GM06990 (cell line): ENCODE data around the gene MYO1D.
A peak's percentile ranks its signal among the peaks of the same experiment; 100 is the strongest.

ENCODE experiments used
- DNase-seq: peaks from one replicate; pipeline ENCODE4 v3.0.0-alpha.2; 2011; ENCODE audit not compliant: insufficient read length; ENCODE audit errors: extremely low read depth
- H3K27me3 ChIP-seq: replicated peaks from 2 replicates; pipeline ENCODE4 v1.6.0; 2011; ENCODE audit warnings: low read length; ENCODE audit not compliant: control insufficient read depth, insufficient read depth
- H3K36me3 ChIP-seq: 2 replicates; pipeline ENCODE4 v1.5.1; 2011; ENCODE audit warnings: low read length; ENCODE audit not compliant: control insufficient read depth, insufficient read depth
- H3K4me3 ChIP-seq: replicated peaks from 2 replicates; pipeline ENCODE4 v1.5.1; 2011; ENCODE audit warnings: low read depth, mild to moderate bottlenecking, control low read depth, low read length
- CTCF ChIP-seq: IDR thresholded peaks from 2 replicates; pipeline ENCODE4 v1.5.1; 2011; ENCODE audit warnings: low read length, control low read depth, mild to moderate bottlenecking, inconsistent platforms; ENCODE audit not compliant: insufficient read depth, poor library complexity, severe bottlenecking

MYO1D gene

DNA sequence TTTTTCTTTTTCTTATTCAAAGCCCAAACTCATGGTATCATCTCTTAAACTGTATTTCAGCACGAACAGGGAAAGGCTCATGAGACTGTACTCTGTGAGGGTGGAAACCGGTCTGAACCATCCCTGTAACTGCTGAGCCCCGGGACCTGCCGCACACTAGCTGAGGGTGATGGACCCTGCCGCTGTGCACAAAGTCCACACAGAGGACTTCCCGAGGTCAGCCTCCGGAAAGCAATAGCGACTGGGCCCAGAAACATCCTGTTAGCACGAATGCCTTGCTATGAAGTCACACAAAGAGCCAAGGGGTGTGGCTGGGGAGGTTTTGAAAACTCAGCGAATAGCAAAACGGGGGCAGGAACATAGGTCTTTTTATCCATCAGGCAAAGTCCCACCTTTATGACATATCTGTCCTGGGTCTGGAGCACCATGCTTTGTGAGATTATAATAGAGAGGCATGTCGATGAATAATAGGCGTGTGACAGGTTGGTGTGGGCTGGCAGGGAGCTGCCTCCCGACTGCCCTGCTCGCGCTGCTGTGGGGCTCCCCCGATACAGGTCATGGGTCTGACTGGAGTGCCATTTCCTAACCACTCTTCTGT, 356.7 kb downstream of the MYO1D start:
- H3K4me3 ChIP-seq = peak overlapping the region; percentile 43

DNA sequence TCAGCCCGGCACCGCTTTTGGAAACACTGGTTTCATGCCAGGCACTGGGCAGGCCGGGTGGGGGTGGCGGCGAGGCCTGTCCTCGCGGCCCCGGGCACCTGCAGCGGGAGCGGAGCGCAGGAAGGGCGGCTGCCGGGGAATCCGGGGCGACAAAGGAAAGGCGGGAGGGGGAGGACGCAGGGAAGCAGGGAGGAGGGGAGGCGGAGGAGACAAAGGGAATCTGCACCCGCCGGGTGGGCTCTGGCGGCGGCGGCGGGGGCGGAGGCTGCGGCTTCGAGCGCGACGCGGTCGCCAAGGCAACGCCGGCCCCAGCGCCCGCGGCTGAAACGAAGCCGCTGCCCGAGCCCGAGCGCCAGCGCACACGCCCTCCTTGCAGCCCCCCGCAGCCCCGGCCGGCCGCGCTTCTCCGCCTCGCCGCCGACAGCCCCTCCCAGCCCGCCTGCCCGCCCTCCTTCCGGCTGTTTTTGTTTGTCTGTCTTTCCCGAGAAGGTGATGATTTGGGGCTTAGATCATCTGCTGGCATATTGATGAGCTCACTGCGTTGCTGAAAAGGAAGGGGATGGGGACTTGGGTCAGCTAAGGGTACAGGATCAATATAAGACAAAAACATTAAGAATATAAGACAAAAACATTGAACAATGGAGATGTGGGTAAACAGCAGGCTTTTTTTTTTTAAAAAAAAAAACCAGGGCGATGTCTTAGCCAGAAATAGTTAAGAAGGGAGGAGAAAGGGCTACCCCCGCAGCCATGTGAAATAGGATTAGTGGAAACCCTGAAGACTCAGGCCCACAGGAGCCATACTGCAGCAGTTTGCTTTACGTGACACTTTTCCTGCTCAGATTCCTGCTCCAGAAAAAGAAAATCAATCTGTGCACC, 357.5 kb downstream of the MYO1D start:
- no peak for TF ChIP-seq CTCF
- DNase-seq = peak; percentile 89

More for the DNA sequence above, 356.7 kb downstream of the MYO1D start:
- no peaks in the 10 kb centered on the region for H3K36me3 ChIP-seq
- TF ChIP-seq CTCF = no peak
- no peaks in the 10 kb centered on the region for H3K27me3 ChIP-seq
- DNase-seq = peak; percentile 68

DNA sequence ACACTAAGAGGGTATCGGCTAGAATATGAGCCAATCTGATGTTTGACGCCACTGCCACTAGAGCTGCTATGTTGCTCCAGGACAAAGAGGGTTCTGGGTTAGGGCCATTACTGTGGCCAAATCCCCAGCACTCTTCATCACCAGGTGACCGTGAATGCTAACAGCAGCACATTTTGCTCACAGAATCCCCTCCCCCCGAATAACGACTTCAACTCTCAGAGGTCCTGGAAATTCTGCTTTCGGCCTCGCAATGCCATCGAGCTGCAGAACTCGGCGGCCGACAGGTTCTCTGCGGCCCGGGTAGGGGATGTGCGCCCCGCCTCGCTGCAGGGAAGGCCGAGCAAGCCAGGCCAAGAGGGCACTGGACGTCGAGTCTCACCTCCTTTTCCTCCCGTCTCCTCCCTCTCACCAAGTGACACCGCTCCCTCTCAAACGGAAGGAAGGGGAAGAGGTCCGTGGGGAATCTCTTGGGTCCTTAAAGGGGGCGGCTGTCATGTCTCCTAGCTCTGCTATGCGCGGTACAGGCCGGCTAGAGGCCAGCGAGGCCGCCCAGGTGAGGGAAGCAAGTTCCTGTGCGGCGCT, 358.2 kb downstream of the MYO1D start:
- no peak for TF ChIP-seq CTCF
- no peaks in the 10 kb centered on the region for H3K27me3 ChIP-seq
- H3K36me3 ChIP-seq = no peaks in the 10 kb centered on the region
- DNase-seq = no peak
- H3K4me3 ChIP-seq = peak overlapping the region; percentile 51

More for the DNA sequence above, 357.5 kb downstream of the MYO1D start:
- Histone ChIP-seq H3K36me3 (no peaks in the 10 kb centered on the region), H3K4me3 (peak overlapping the region; percentile 51), H3K27me3 (no peaks in the 10 kb centered on the region)

- H3K4me3 ChIP-seq = no peak overlapping the region
- no peaks in the 10 kb centered on the region for H3K27me3 ChIP-seq
- TF ChIP-seq CTCF = no peak
- no peak for DNase-seq
- no peaks in the 10 kb centered on the region for H3K36me3 ChIP-seq
These were observed 358.9 kb downstream of the MYO1D start for GRCh38 chr17:32517982-32518381.

DNA sequence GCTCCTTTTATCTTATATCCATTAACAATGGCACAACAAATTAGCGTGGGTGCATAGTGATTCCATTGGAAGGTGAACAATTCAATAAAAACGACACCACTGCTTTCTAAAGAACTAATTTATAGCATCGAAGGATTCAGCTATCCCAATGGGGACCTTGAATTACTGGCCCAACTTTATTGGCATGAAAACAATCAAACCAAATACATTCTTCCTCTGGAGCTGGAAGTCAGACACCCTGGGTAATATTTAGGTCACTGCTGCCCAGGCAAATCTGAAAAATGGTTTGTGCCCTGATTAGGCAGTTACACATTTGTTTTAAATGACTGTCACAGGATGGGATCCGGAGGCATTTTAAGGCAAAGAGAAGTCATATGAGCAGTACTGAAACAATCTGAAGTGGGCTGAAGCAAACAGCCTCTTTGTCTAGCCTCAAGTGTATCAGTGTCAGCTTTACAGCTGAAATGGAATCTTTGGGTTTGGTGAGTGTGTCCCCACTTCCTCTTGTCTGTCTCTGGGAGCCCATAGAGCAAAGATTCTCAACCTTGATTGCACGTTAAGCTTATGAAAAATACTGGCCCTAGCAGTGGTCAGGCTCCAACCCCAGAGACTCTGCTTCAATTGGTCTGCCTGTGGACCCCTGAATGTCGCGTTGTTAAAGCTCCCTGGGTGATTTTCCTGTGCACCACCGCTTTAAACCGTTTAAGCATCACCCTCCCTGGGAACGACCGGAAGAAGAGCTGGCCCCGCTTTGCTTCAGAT, 359.8 kb downstream of the MYO1D start:
- TF ChIP-seq CTCF = no peak
- DNase-seq = peak; percentile 65
- H3K36me3 ChIP-seq = no peaks in the 10 kb centered on the region

More for the DNA sequence above, 359.8 kb downstream of the MYO1D start:
- H3K27me3 ChIP-seq = no peaks in the 10 kb centered on the region
- peak overlapping the region; percentile 24; the same call in 1 of the 2 replicates for H3K4me3 ChIP-seq
